PC-9 (cell line): ENCODE data around the gene ZNF33B. TPM values are rescaled to one million over a fixed set of nuclear protein-coding genes. Genes with fewer than 3 reads are reported as not detected.

Experiments
- BruUV-seq: library from RNA; stranded (reverse); fragments of 400-500 nt; replicated peaks from 2 replicates; lab custom pipeline; 2021; lab: Mats Ljungman, UMichigan
- CTCF ChIA-PET: fragments of 300-600 bp; sonication (Branson Sonifier 250); formaldehyde crosslinking; loops from one replicate; lab custom pipeline; 2022; ENCODE audit warnings: antibody characterized with exemption; lab: Charles Lee
- POLR2A ChIA-PET: fragments of 300-600 bp; sonication (Branson Sonifier 250); formaldehyde crosslinking; loops from one replicate; lab custom pipeline; 2022; ENCODE audit warnings: antibody characterized with exemption; ENCODE audit not compliant: unreplicated experiment; lab: Charles Lee
- DNase-seq, 2 experiments: peaks; one replicate each; pipeline versions ENCODE4 v3.0.0 to v3.0.0-alpha.2; 2015 to 2022; ENCODE audit warnings: mixed read lengths in 1 of 2
- H2AFZ ChIP-seq: fragments of 200-600 bp; sonication (generic); 2 replicates; pipeline ENCODE4 v1.8.1; 2017; ENCODE audit warnings: antibody characterized with exemption
- H3F3A ChIP-seq: fragments of 200-600 bp; sonication (generic); 2 replicates; pipeline ENCODE4 v1.8.1; 2017; ENCODE audit warnings: antibody characterized with exemption, mild to moderate bottlenecking, low read depth; ENCODE audit not compliant: insufficient read depth
- H3K27ac ChIP-seq: fragments of 200-600 bp; sonication (generic); 2 replicates; pipeline ENCODE4 v1.6.1; 2016; ENCODE audit warnings: mixed run types
- H3K27me3 ChIP-seq: fragments of 200-600 bp; sonication (generic); 2 replicates; pipeline ENCODE4 v1.6.1; 2016; ENCODE audit warnings: low read depth, mixed run types; ENCODE audit not compliant: insufficient read depth
- H3K36me3 ChIP-seq: fragments of 200-600 bp; sonication (generic); 2 replicates; pipeline ENCODE4 v1.6.1; 2016; ENCODE audit warnings: low read depth, mixed run types
- H3K4me1 ChIP-seq: fragments of 200-600 bp; sonication (generic); replicated peaks from 2 replicates; pipeline ENCODE4 v1.6.1; 2016; ENCODE audit warnings: mixed run types; ENCODE audit not compliant: insufficient read depth
- H3K4me2 ChIP-seq: fragments of 200-600 bp; sonication (generic); 2 replicates; pipeline ENCODE4 v1.6.1; 2017; ENCODE audit warnings: mixed run types
- H3K4me3 ChIP-seq: fragments of 200-600 bp; sonication (generic); 2 replicates; pipeline ENCODE4 v1.6.1; 2016; ENCODE audit warnings: mixed run types
- H3K79me2 ChIP-seq: fragments of 200-600 bp; sonication (generic); 2 replicates; pipeline ENCODE4 v1.6.1; 2017; ENCODE audit warnings: low read depth, mixed run types
- H3K9me2 ChIP-seq: fragments of 200-600 bp; sonication (generic); 2 replicates; pipeline ENCODE4 v1.8.1; 2017; ENCODE audit warnings: mild to moderate bottlenecking; ENCODE audit not compliant: insufficient read depth
- H3K9me3 ChIP-seq: fragments of 200-600 bp; sonication (generic); 2 replicates; pipeline ENCODE4 v1.8.1; 2016; ENCODE audit warnings: low read depth; ENCODE audit not compliant: insufficient read depth
- H4K20me1 ChIP-seq: fragments of 200-600 bp; sonication (generic); 2 replicates; pipeline ENCODE4 v1.8.1; 2017; ENCODE audit not compliant: insufficient read depth
- EZH2 ChIP-seq: fragments of 200-600 bp; sonication (generic); IDR thresholded peaks from 2 replicates; pipeline ENCODE4 v1.8.0; 2017; ENCODE audit warnings: antibody characterized with exemption, low read depth
- intact Hi-C: fragments of 100-400 bp; cut with micrococcal nuclease; formaldehyde crosslinking; loops from one replicate; pipeline ENCODE4 v1.10.0; 2022; ENCODE audit not compliant: unreplicated experiment
- total RNA-seq: library from RNA; stranded (reverse); gene quantifications from 2 replicates; pipeline ENCODE4 v1.2.3, GENCODE V29; 2021
- TF ChIP-seq, protein P1 (sequence below): fragments of 200-600 bp; sonication (generic); conservative IDR thresholded peaks from 2 replicates; pipeline ENCODE4 v1.6.1; 2017; ENCODE audit warnings: mixed run types, antibody characterized with exemption, mild to moderate bottlenecking, moderate library complexity

The ZNF33B gene
- total RNA-seq, 1 experiment from 2014 or later, result 28.4 TPM

DNA sequence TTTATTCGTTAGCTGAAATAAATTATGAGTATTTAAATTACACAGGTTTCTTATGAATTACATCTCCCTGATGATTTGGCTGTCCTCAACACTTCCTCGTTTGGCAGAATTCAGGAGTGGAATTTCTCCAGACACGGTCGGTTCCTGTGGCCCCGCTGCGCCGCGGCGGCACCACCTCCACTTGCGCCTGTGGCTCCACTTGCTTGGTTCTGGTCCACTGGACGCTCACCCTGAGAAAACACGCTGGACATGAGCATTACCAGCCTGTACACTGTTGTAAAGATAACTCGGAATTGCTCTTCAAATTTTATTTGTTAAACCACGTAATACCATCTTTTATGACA is 85.3 kb downstream of the ZNF33B start:
- CTCF ChIA-PET, result no interaction called here
- TF ChIP-seq, protein P1, sequence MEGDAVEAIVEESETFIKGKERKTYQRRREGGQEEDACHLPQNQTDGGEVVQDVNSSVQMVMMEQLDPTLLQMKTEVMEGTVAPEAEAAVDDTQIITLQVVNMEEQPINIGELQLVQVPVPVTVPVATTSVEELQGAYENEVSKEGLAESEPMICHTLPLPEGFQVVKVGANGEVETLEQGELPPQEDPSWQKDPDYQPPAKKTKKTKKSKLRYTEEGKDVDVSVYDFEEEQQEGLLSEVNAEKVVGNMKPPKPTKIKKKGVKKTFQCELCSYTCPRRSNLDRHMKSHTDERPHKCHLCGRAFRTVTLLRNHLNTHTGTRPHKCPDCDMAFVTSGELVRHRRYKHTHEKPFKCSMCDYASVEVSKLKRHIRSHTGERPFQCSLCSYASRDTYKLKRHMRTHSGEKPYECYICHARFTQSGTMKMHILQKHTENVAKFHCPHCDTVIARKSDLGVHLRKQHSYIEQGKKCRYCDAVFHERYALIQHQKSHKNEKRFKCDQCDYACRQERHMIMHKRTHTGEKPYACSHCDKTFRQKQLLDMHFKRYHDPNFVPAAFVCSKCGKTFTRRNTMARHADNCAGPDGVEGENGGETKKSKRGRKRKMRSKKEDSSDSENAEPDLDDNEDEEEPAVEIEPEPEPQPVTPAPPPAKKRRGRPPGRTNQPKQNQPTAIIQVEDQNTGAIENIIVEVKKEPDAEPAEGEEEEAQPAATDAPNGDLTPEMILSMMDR, result no peak
- TF ChIP-seq EZH2, result no peak
- Histone ChIP-seq H3K4me3 (peak overlapping the region; percentile 76), H3K36me3 (0 out of 2 replicates have a peak, but pooled peaks cover 10% of the 10 kb centered on the region), H3F3A (no peaks in the 10 kb centered on the region), H2AFZ (peak overlapping the region; percentile 85), H3K9me2 (no peaks in the 10 kb centered on the region), H3K9me3 (no peaks in the 10 kb centered on the region; the same call in 1 of the 2 replicates), H4K20me1 (no peaks in the 10 kb centered on the region), H3K27ac (no peak overlapping the region), H3K79me2 (peaks cover 7% of the 10 kb centered on the region; the same call in 1 of the 2 replicates), H3K4me2 (peak overlapping the region; percentile 81), H3K27me3 (no peaks in the 10 kb centered on the region), H3K4me1 (peaks cover 7% of the 10 kb centered on the region)
- no peak for DNase-seq
- POLR2A ChIA-PET, result interaction anchor here (0.5 kb wide), 1 partner anchor 278 kb away, joined by 5 read pairs; no protein-coding TSS in a partner anchor
- intact Hi-C loops, result loop anchor here (2.0 to 10.0 kb wide), 3 partner anchors 86 to 1022 kb away; partner anchors contain the start of genes BMS1, ZNF239 and ZNF33B
- no TSS peak for BruUV-seq

- H3K4me1 ChIP-seq, result peaks cover 7% of the 10 kb centered on the region
- H3K36me3 ChIP-seq, result 0 out of 2 replicates have a peak, but pooled peaks cover 10% of the 10 kb centered on the region
- H3K79me2 ChIP-seq, result peaks cover 7% of the 10 kb centered on the region; the same call in 1 of the 2 replicates
- no peaks in the 10 kb centered on the region for H4K20me1 ChIP-seq
- H2AFZ ChIP-seq, result peak overlapping the region; percentile 97
- H3K9me3 ChIP-seq, result peaks cover 3% of the 10 kb centered on the region; the same call in 1 of the 2 replicates
- TSS peak; percentile 49 for BruUV-seq
- H3K27me3 ChIP-seq, result no peaks in the 10 kb centered on the region
- TF ChIP-seq EZH2, result no peak
- TF ChIP-seq, protein P1, result no peak
- CTCF ChIA-PET, result no interaction called here
- no peaks in the 10 kb centered on the region for H3F3A ChIP-seq
- intact Hi-C loops, result loop anchor here (2.0 to 10.0 kb wide), 3 partner anchors 86 to 1022 kb away; partner anchors contain the start of genes BMS1, ZNF239 and ZNF33B
- no peaks in the 10 kb centered on the region for H3K9me2 ChIP-seq
- peak overlapping the region; percentile 81 for H3K4me2 ChIP-seq
- POLR2A ChIA-PET, result interaction anchor here (0.5 kb wide), 1 partner anchor 279 kb away, joined by 5 read pairs; no protein-coding TSS in a partner anchor
- peak; percentile 95 to 96 for DNase-seq
- H3K4me3 ChIP-seq, result peak overlapping the region; percentile 76
- H3K27ac ChIP-seq, result no peak overlapping the region
These were observed 85.9 kb downstream of the ZNF33B start for GRCh38 chr10:42552188-42553063.

DNA sequence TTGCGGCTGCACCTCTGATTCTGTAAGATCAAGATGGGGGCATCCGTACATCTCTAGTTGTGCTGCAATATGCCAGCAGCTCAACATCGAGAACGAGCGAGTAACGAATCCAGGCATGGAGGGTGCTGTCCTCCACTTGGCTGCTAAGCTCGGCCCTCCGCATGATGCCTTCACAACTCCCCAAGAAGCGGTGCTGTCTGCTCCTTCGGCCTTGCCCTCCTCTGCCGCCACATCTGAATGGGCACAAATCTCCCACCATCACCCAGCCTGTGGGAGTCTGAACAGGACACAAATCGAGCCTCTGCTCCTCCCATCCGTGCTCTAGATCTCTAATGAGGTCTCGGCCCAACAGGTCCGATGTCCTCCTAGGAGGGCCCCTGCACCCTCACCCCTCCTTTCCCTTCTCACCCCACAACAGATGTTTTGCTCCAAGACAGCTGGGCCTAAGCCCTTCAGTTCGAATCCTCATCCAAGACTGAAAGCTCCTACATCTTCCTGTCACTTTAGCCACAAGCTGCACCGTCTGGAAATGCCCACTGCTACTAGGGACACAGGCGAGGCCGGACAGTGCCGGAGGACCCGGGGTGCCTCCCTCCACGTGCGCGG is 86.7 kb downstream of the ZNF33B start:
- Histone ChIP-seq H3K27ac (no peak overlapping the region), H3K27me3 (no peaks in the 10 kb centered on the region), H2AFZ (peak overlapping the region; percentile 97), H3K4me3 (peak overlapping the region; percentile 76), H3K9me3 (peaks cover 3% of the 10 kb centered on the region; the same call in 1 of the 2 replicates), H3K9me2 (no peaks in the 10 kb centered on the region), H3K36me3 (peaks cover 10% of the 10 kb centered on the region; the same call in 1 of the 2 replicates), H4K20me1 (no peaks in the 10 kb centered on the region), H3K4me1 (peaks cover 7% of the 10 kb centered on the region), H3K4me2 (peak overlapping the region; percentile 81), H3K79me2 (peaks cover 7% of the 10 kb centered on the region; the same call in 1 of the 2 replicates), H3F3A (no peaks in the 10 kb centered on the region)
- DNase-seq, result no peak
- BruUV-seq, result no TSS peak
- intact Hi-C loops, result loop anchor here (2.0 to 10.0 kb wide), 3 partner anchors 87 to 1023 kb away; partner anchors contain the start of genes BMS1, ZNF239 and ZNF33B
- POLR2A ChIA-PET, result no interaction called here
- no peak for TF ChIP-seq EZH2
- TF ChIP-seq, protein P1, result no peak
- CTCF ChIA-PET, result interaction anchor here (0.6 kb wide), 1 partner anchor 911 kb away, joined by 8 read pairs; no protein-coding TSS in a partner anchor
